GM12874 (cell line): Measurements from ENCODE around the gene LST1.

ENCODE experiments used
- TF ChIP-seq, protein P1 (sequence below): IDR thresholded peaks from 2 replicates; pipeline ENCODE4 v1.5.1; 2011; ENCODE audit warnings: low read depth, mild to moderate bottlenecking, control low read depth, low read length, moderate library complexity; ENCODE audit not compliant: insufficient read depth

LST1 gene

GRCh38 chr6:31575335-31575901, 10.7 kb upstream of the LST1 start, which contains the start of gene TNF:
Gene TNF (plus strand): TSS chr6:31575565. CDS start chr6:31575742, 177 bp downstream.
- TF ChIP-seq, protein P1, sequence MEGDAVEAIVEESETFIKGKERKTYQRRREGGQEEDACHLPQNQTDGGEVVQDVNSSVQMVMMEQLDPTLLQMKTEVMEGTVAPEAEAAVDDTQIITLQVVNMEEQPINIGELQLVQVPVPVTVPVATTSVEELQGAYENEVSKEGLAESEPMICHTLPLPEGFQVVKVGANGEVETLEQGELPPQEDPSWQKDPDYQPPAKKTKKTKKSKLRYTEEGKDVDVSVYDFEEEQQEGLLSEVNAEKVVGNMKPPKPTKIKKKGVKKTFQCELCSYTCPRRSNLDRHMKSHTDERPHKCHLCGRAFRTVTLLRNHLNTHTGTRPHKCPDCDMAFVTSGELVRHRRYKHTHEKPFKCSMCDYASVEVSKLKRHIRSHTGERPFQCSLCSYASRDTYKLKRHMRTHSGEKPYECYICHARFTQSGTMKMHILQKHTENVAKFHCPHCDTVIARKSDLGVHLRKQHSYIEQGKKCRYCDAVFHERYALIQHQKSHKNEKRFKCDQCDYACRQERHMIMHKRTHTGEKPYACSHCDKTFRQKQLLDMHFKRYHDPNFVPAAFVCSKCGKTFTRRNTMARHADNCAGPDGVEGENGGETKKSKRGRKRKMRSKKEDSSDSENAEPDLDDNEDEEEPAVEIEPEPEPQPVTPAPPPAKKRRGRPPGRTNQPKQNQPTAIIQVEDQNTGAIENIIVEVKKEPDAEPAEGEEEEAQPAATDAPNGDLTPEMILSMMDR = no peak

DNA sequence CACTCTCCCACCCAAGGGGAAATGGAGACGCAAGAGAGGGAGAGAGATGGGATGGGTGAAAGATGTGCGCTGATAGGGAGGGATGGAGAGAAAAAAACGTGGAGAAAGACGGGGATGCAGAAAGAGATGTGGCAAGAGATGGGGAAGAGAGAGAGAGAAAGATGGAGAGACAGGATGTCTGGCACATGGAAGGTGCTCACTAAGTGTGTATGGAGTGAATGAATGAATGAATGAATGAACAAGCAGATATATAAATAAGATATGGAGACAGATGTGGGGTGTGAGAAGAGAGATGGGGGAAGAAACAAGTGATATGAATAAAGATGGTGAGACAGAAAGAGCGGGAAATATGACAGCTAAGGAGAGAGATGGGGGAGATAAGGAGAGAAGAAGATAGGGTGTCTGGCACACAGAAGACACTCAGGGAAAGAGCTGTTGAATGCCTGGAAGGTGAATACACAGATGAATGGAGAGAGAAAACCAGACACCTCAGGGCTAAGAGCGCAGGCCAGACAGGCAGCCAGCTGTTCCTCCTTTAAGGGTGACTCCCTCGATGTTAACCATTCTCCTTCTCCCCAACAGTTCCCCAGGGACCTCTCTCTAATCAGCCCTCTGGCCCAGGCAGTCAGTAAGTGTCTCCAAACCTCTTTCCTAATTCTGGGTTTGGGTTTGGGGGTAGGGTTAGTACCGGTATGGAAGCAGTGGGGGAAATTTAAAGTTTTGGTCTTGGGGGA, 10.0 kb upstream of the LST1 start:
- TF ChIP-seq, protein P1 = no peak

- TF ChIP-seq, protein P1 = no peak
Observed at GRCh38 chr6:31576897-31577578, 9.0 kb upstream of the LST1 start.

- TF ChIP-seq, protein P1 = no peak
Observed at GRCh38 chr6:31577579-31577966, 8.5 kb upstream of the LST1 start.

GRCh38 chr6:31578184-31579118, 7.6 kb upstream of the LST1 start:
- TF ChIP-seq, protein P1 = no peak

DNA sequence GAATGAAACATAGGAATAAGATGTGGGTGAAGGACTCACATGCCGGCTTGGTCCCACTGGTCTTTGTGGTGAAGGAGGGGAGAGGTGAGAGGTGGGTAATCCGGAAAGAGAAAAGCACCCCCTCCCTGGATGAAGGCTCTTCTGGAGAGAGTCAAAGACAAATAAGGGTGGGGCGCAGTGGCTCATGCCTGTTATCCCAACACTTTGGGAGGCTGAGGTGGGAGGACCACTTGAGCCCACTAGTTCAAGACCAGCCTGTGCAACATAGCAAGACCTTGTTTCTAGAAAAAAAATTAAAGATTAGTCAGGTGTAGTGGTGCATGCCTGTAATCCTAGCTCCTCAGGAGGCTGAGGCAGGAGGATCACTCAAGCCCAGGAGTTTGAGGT, 7.0 kb upstream of the LST1 start:
- TF ChIP-seq, protein P1 = no peak
